Smooth muscle cell (in vitro differentiated cells): ENCODE measurements around the gene VPS4A. TPM values are rescaled to one million over a fixed set of nuclear protein-coding genes. Genes with fewer than 3 reads are reported as not detected.

Experiments used
- DNase-seq: peaks from one replicate; lab custom pipeline; 2025; ENCODE audit not compliant: unreplicated experiment; lab: John Stamatoyannopoulos, UW
- H2AFZ ChIP-seq: fragments of 200-600 bp; sonication (generic); 2 replicates; pipeline ENCODE4 v1.6.0; 2016; ENCODE audit warnings: antibody characterized with exemption, low read depth, mild to moderate bottlenecking
- H3F3A ChIP-seq: fragments of 200-600 bp; sonication (generic); 2 replicates; pipeline ENCODE4 v1.6.0; 2017; ENCODE audit warnings: antibody characterized with exemption, low read depth
- H3K27ac ChIP-seq: fragments of 200-600 bp; sonication (generic); 2 replicates; pipeline ENCODE4 v1.5.1; 2016; ENCODE audit warnings: low read depth, mild to moderate bottlenecking
- H3K27me3 ChIP-seq: fragments of 200-600 bp; sonication (generic); 2 replicates; pipeline ENCODE4 v1.6.1; 2016; ENCODE audit warnings: low read depth, mild to moderate bottlenecking
- H3K36me3 ChIP-seq: fragments of 200-600 bp; sonication (generic); 2 replicates; pipeline ENCODE4 v1.5.1; 2016; ENCODE audit warnings: low read depth
- H3K4me1 ChIP-seq: fragments of 200-600 bp; sonication (generic); 2 replicates; pipeline ENCODE4 v1.5.1; 2016; ENCODE audit warnings: low read depth
- H3K4me2 ChIP-seq: fragments of 200-600 bp; sonication (generic); 2 replicates; pipeline ENCODE4 v1.6.0; 2016; ENCODE audit warnings: mild to moderate bottlenecking
- H3K4me3 ChIP-seq: fragments of 200-600 bp; sonication (generic); 2 replicates; pipeline ENCODE4 v1.5.1; 2016; ENCODE audit warnings: mild to moderate bottlenecking
- H3K79me2 ChIP-seq: fragments of 200-600 bp; sonication (generic); 2 replicates; pipeline ENCODE4 v1.6.0; 2016; ENCODE audit warnings: low read depth, mild to moderate bottlenecking
- H3K9ac ChIP-seq: fragments of 200-600 bp; sonication (generic); 2 replicates; pipeline ENCODE4 v1.6.0; 2016; ENCODE audit warnings: low read depth
- H3K9me3 ChIP-seq: fragments of 200-600 bp; sonication (generic); replicated peaks from 2 replicates; pipeline ENCODE4 v1.5.1; 2016; ENCODE audit warnings: low read depth
- H4K20me1 ChIP-seq: fragments of 200-600 bp; sonication (generic); 2 replicates; pipeline ENCODE4 v1.6.0; 2016; ENCODE audit warnings: low read depth
- CTCF ChIP-seq: fragments of 200-600 bp; sonication (generic); IDR thresholded peaks from 2 replicates; pipeline ENCODE4 v1.5.1; 2017; ENCODE audit warnings: borderline replicate concordance, mild to moderate bottlenecking, antibody characterized with exemption; ENCODE audit not compliant: insufficient read depth, poor library complexity, severe bottlenecking
- WGBS: methylation state at CpG from one replicate; pipeline ENCODE4 v1.1.7; 2016; ENCODE audit warnings: low lambda C conversion rate; 5-methylcytosine and 5-hydroxymethylcytosine counted together
- polyA plus RNA-seq: library from polyadenylated mRNA; unstranded; fragments of >200 nt; fragmentation: Nextera tagmentation; extraction: Ambion mirVana; gene quantifications from 2 replicates; pipeline ENCODE4 v1.2.1, GENCODE V29; 2016
- total RNA-seq: library from RNA; depleted of rRNA; stranded (reverse); fragments of >200 nt; gene quantifications from 2 replicates; pipeline ENCODE4 v1.2.3, GENCODE V29; 2014

Gene VPS4A
- total and polyA plus RNA-seq, 2 experiments from 2014 or later = 18.7 to 39.9 TPM

- Histone ChIP-seq H3K9me3 (no peaks in the 10 kb centered on the region), H3K27ac (no peak overlapping the region), H3K9ac (no peak overlapping the region), H3K36me3 (no peaks in the 10 kb centered on the region), H3F3A (no peaks in the 10 kb centered on the region), H3K4me2 (no peak overlapping the region), H4K20me1 (no peaks in the 10 kb centered on the region), H3K4me3 (no peak overlapping the region), H3K27me3 (no peaks in the 10 kb centered on the region), H2AFZ (no peak overlapping the region), H3K79me2 (no peaks in the 10 kb centered on the region), H3K4me1 (no peaks in the 10 kb centered on the region)
- WGBS = 71% methylated on average over 3 of the region's 3 CpGs
- no peak for TF ChIP-seq CTCF
- DNase-seq = no peak
Observed at GRCh38 chr16:69270395-69270794, 40.8 kb upstream of the VPS4A start.

GRCh38 chr16:69270831-69271230, 40.3 kb upstream of the VPS4A start:
- H3K4me1 ChIP-seq = no peaks in the 10 kb centered on the region
- no peaks in the 10 kb centered on the region for H3K36me3 ChIP-seq
- TF ChIP-seq CTCF = no peak
- no peak overlapping the region for H3K27ac ChIP-seq
- no peak for DNase-seq
- H3K9me3 ChIP-seq = no peaks in the 10 kb centered on the region
- H3K4me2 ChIP-seq = no peak overlapping the region
- no peaks in the 10 kb centered on the region for H4K20me1 ChIP-seq
- no peaks in the 10 kb centered on the region for H3K79me2 ChIP-seq
- WGBS = 95% methylated on average over 2 of the region's 2 CpGs
- no peak overlapping the region for H3K9ac ChIP-seq
- no peaks in the 10 kb centered on the region for H3K27me3 ChIP-seq
- no peak overlapping the region for H3K4me3 ChIP-seq
- no peaks in the 10 kb centered on the region for H3F3A ChIP-seq
- no peak overlapping the region for H2AFZ ChIP-seq

- DNase-seq = no peak
- no peak for TF ChIP-seq CTCF
- Histone ChIP-seq H3K4me2 (no peak overlapping the region), H2AFZ (no peak overlapping the region), H3K79me2 (no peaks in the 10 kb centered on the region), H3F3A (no peaks in the 10 kb centered on the region), H4K20me1 (no peaks in the 10 kb centered on the region), H3K36me3 (no peaks in the 10 kb centered on the region), H3K27ac (no peak overlapping the region), H3K9me3 (no peaks in the 10 kb centered on the region), H3K4me3 (no peak overlapping the region), H3K27me3 (no peaks in the 10 kb centered on the region), H3K9ac (no peak overlapping the region), H3K4me1 (no peaks in the 10 kb centered on the region)
- 96% methylated on average over 4 of the region's 4 CpGs for WGBS
Observed at GRCh38 chr16:69273009-69273408, 38.1 kb upstream of the VPS4A start.

- Histone ChIP-seq H3K27ac (no peak overlapping the region), H3K9me3 (no peaks in the 10 kb centered on the region), H3K9ac (no peak overlapping the region), H3K79me2 (no peaks in the 10 kb centered on the region), H3F3A (no peaks in the 10 kb centered on the region), H3K36me3 (no peaks in the 10 kb centered on the region), H4K20me1 (no peaks in the 10 kb centered on the region), H3K4me1 (no peaks in the 10 kb centered on the region), H3K4me3 (no peak overlapping the region), H2AFZ (no peak overlapping the region), H3K27me3 (no peaks in the 10 kb centered on the region), H3K4me2 (no peak overlapping the region)
- TF ChIP-seq CTCF = no peak
- DNase-seq = no peak
- WGBS = 91% methylated on average over 4 of the region's 4 CpGs
Observed at GRCh38 chr16:69274699-69275235, 36.4 kb upstream of the VPS4A start.
